Measurements from ENCODE around the gene ZNFX1.
"Not testable (repeated sequence)": the region's sequence is repeated elsewhere in the genome, so short reads cannot be mapped to it uniquely, and the experiment has no call there.

The ZNFX1 gene

GRCh38 chr20:49278036-49278817, at the start of gene ZNFX1:
Gene ZNFX1 (minus strand): TSS chr20:49278057. CDS start chr20:49275839, 2,218 bp downstream.
- peak; percentile 98 for DNase-seq

- DNase-seq = no peak
Measured at GRCh38 chr20:49326026-49326425, 48.2 kb upstream of the ZNFX1 start.

GRCh38 chr20:49324306-49324705, 46.4 kb upstream of the ZNFX1 start:
- no peak for DNase-seq

- DNase-seq = peak; percentile 64
Measured at GRCh38 chr20:49323622-49324238, 45.9 kb upstream of the ZNFX1 start.

DNA sequence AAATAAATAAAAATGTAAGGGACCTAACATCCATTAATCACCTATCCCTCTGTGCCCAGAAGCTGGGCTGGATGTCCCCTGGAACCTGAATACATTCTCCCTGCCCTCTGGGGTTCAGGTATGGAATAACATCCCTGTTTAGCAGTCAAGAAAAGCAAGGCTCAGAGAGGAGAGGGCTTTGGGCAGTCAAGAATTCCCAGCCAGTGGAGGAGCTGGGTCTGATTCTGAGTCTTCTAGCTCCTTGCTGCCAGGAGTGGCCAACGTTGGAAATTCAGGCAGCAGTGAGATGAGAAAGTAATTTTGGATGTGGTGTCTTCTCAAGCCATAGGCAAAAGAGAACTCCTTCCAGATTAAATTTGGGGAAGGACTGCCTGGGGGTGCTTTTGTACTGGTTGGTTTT, 42.6 kb upstream of the ZNFX1 start:
- DNase-seq = peak; percentile 23

- DNase-seq = no peak
Measured at GRCh38 chr20:49319208-49319809, 41.5 kb upstream of the ZNFX1 start.

- no peak for DNase-seq
Measured at GRCh38 chr20:49318430-49319207, 40.8 kb upstream of the ZNFX1 start.

- DNase-seq = no peak
Measured at GRCh38 chr20:49318091-49318429, 40.2 kb upstream of the ZNFX1 start.

- DNase-seq = no peak
Measured at GRCh38 chr20:49316704-49317103, 38.8 kb upstream of the ZNFX1 start.

- no peak for DNase-seq
Measured at GRCh38 chr20:49315580-49315979, 37.7 kb upstream of the ZNFX1 start.

GRCh38 chr20:49314052-49314451, 36.2 kb upstream of the ZNFX1 start:
- not testable (repeated sequence) for DNase-seq

DNA sequence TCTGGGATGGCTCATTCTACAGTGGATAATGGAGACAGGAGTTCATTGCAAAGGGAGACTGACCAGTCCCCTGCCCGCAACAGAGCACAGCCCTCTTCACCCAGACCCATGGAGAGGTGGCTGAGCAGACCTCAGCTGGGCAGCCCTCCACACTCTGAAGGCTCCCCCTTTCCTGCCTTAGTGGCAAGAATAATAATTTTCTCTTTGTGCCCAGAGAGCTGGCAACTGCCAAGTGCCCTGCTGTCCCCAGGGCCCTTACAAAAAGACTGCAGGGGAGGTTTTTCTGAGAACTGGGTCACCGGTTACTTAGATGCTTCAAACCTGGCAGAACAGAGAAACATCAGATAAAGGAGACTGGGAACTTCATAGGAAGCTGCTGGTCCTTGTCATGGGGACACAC, 35.4 kb upstream of the ZNFX1 start:
- no peak for DNase-seq

GRCh38 chr20:49312661-49313060, 34.8 kb upstream of the ZNFX1 start:
- DNase-seq = no peak

GRCh38 chr20:49310705-49311104, 32.8 kb upstream of the ZNFX1 start:
- DNase-seq = no peak

- DNase-seq = no peak
Measured at GRCh38 chr20:49308875-49309274, 31.0 kb upstream of the ZNFX1 start.

DNA sequence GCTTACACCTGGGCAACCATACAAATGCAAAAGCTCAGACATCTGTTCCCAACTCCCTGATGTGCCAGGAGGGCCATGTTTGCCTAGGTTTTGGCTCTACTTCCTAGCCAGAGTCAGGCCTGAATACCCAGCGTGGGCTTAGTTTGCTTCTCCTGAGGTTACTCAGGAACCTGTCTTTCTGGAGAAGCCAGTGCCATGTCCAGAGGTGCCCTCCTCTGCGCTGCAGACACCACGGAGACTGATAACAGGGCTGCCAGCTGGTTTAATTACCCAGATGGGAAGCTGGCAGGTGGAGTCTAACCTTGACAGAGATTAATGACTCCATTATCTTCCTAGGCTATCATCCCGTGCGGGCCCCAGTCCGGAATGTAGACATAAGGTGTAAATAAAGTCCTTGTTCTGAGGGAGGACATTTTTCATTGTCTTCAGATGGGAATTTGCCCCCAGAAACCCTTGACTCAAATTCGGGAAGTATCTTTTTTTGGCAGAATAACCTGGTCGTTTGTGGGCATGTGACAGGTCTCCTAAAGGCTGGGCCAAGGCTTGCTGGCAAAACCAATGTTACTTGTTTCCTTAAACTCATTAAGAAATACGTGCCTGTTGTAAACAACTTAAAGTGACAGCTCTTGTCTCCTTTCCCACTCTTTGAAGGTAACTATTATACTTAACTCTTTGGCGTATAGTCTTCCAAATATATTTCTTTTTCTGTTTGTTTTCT, 29.2 kb upstream of the ZNFX1 start:
- no peak for DNase-seq

DNA sequence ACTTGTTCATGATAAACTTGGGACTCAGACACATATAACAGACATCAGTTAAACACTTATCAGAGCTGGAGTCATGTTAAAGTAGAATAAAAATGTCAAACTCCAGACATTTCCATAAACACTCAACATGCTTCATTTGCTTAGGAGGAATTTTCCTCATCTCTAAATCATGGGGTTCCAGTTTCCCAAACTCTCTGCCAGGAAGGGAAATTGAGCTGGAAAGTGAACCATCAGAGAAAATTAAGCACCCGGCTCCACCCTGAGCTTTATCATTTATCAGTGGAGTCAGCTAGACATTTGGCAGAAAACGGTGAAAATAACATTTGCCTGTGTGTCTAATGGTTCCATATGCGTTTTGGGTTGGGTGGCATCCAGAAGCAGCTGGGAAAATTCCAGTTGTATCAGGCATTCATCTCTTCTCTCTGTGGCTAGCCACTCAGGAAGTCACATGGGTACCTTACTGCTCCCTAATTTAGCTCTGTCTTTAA, 25.3 kb upstream of the ZNFX1 start:
- no peak for DNase-seq

DNA sequence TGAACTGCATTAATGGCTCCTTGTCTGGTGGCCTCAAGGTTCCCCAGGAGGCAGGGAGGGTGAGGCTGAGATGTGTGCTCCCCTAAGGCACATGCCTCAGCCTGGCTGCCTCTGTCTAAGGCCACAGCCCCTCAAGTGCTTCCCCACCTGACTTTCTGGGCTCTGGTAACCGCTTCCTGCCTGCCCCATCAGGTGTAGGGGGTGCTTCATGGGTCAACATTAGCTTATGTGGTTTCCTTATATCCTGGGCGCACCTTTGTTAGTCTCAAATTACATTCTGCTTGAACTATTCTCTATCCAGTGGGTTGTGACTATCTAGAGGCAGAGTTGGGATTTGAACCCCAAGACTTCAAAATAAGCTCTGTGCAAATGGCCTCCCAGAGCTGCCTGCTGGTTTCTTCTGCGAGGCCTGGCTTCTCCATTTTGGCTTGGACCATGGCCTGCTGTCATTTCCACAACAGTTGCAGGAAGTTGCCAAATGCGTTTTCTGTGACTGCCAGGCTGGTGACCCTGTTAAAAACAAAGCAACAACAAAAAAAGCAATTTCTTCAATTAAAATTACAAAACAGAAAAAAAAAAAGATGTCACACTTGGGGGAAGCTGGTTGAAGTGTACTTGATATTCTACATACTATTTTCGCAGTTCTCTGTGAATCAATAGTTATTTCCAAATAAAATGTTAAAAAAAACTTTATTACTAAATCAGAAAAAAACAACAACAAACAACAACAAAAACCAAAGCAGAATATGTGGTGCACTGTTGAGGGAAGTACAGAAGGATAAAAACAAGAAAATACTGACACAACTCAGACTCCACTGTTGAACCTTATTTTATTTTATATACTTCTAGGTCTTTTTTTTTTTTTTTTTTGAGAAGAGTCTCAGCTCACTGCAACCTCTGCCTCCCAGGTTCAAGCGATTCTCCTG, 20.0 kb upstream of the ZNFX1 start:
- DNase-seq = no peak

DNA sequence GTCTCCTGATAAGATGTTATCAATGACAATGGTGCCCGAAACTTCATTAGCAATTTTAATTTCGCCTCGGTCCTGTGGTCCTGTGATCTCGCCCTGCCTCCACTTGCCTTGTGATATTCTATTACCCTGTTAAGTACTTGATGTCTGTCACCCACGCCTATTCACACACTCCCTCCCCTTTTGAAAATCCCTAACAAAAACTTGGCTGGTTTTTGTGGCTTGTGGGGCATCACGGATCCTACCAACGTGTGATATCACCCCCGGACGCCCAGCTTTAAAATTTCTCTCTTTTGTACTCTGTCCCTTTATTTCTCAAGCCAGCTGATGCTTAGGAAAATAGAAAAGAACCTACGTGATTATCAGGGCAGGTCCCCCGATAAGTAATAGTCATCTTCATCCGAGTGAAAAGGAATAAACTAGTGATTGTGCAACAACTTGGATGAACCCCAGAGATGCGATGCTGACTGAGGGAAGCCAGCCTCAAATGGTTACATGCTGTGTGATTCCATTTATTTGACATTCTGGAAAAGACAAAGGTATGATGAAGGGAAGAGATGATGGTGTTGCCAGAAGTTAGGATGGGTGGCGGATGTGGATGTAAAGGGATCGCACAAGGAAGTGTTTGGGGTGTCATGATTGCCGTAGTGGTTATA, 16.3 kb upstream of the ZNFX1 start:
- DNase-seq = not testable (repeated sequence)

GRCh38 chr20:49293122-49293521, 15.3 kb upstream of the ZNFX1 start:
- no peak for DNase-seq

DNA sequence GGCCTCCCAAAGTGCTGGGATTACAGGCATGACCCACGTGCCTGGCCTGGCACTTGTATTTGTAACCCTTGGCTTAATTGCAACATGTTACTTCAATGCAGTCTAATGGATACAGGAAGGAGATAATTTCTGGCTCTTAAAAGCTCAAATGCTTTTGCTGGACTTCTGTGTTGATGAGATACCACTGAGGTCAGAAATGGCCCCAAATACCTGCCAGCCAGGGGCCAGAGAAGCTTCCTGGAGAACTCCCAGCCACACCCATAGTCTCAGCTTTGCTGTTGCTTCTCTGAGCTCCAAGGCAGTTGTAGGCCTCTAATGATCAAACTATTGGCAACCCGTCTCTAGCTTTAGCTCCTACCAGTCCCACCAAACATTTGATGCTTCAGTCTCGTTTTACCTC, 14.2 kb upstream of the ZNFX1 start:
- no peak for DNase-seq

All from NCI-H2107 (cell line).